Measurements from ENCODE around the gene THADA.

The THADA gene

DNA sequence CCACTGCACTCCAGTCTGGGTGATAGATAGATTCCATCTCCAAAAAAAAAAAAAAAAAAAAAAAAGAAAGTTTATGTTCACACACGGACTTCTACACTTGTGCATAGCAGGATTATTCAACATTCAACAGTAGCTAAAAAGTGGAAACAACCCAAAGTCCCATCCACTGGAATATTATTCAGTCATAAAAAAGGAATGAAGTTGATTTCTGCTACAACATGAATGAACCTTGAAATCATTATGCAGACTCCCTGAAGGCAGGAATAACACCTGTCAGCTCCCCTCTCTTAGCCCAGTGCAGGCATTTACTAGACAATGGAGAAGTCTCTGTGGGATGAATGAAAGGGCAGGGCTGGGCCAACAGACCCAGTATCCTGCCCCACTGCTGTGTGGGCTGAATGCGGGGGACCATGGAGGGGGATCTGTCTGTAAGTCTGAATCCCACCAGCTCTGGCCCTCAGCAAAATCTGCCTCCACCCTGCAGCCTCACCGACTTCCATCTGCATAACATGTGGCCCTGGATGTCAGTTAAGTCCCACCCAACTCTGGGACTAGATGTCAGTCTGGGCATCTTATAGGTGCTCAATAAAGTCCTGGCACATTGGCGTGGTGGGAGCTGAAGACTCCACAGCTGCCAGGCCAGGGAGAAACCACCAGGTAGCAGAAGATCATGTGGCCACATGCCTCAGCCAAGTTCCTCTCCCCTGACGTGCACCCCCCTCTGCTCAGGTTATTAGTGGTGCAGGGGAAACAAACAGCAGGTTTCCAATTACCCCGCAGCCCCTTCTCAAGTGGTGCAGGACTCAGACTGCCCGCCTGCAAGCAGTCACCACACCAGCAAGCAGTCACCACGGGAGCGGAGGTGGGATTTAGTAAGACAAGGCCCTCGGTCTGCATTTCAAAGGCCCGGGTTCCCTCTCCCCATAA lies 378.3 kb downstream of the THADA start:
- TF ChIP-seq, protein P1, sequence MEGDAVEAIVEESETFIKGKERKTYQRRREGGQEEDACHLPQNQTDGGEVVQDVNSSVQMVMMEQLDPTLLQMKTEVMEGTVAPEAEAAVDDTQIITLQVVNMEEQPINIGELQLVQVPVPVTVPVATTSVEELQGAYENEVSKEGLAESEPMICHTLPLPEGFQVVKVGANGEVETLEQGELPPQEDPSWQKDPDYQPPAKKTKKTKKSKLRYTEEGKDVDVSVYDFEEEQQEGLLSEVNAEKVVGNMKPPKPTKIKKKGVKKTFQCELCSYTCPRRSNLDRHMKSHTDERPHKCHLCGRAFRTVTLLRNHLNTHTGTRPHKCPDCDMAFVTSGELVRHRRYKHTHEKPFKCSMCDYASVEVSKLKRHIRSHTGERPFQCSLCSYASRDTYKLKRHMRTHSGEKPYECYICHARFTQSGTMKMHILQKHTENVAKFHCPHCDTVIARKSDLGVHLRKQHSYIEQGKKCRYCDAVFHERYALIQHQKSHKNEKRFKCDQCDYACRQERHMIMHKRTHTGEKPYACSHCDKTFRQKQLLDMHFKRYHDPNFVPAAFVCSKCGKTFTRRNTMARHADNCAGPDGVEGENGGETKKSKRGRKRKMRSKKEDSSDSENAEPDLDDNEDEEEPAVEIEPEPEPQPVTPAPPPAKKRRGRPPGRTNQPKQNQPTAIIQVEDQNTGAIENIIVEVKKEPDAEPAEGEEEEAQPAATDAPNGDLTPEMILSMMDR (IDR thresholded peaks at IDR 0.05), result no peak

DNA sequence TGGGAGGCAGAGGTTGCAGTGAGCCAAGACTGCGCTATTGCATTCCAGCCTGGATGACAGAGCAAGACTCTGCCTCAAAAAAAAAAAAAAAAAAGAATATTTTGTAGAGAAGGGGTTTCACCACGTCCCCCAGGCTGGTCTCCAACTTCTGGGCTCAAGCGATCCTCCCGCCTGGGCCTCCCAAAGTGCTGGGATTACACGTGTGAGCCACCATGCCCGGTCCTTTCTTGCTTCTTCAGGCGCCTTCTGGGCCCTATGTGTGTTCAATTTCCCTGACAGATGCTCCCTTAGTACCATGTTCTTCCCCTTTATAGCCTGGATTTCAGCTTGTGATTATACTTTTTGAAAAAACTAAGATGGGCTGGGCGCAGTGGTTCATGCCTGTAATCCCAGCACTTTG lies 379.2 kb downstream of the THADA start:
- H3K27ac Mint-ChIP-seq, result no peak overlapping the region
- H3K9me3 Mint-ChIP-seq, result no peaks in the 10 kb centered on the region

More for the DNA sequence above, 378.3 kb downstream of the THADA start:
- no peaks in the 10 kb centered on the region for H3K27me3 Mint-ChIP-seq (ENCODE audit: low read depth, poor library complexity)
- peak overlapping the region; percentile 96 for H3K27ac Mint-ChIP-seq
- H3K4me1 Mint-ChIP-seq, result peaks cover 66% of the 10 kb centered on the region
- H3K36me3 Mint-ChIP-seq (ENCODE audit: low read depth), result no peaks in the 10 kb centered on the region
- DNase-seq, result peak; percentile 61
- no peaks in the 10 kb centered on the region for H3K9me3 Mint-ChIP-seq
- H3K4me3 Mint-ChIP-seq, result peak overlapping the region; percentile 66

DNA sequence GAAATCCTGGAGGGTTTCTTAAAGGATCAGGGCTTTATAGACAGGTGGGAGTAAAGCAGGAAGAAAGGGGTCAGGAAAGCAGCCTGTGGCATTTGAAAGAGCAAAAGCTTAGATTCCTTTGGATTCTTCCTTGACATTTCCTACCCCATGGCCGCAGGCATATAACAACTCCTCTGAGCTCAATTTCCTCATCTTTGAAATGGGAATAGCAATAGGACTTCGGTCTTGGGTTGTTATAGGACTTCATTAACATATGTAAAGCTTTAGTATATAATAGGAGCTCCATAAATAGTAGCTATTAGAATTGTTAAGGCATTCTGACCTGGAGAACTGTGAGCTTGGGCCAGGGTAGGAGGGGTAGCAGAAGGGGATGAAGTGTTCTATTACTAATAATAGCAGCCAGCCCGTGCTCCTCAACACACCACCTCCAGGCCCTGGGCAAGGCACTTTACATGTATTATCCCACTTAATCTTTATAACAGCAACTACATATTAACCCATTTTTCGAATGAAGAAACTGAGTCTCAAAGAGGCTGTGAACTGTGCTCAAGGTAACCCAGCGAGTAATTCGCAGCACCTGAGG lies 380.1 kb downstream of the THADA start:
- TF ChIP-seq, protein P1 (IDR thresholded peaks at IDR 0.05), result no peak
- Mint-ChIP-seq H3K4me3 (no peak overlapping the region), H3K9me3 (no peaks in the 10 kb centered on the region), H3K36me3 (ENCODE audit: low read depth) (no peaks in the 10 kb centered on the region), H3K27me3 (ENCODE audit: low read depth, poor library complexity) (no peaks in the 10 kb centered on the region), H3K4me1 (peaks cover 54% of the 10 kb centered on the region), H3K27ac (peak overlapping the region; percentile 97)
- DNase-seq, result no peak

More for the DNA sequence above, 379.2 kb downstream of the THADA start:
- Mint-ChIP-seq H3K36me3 (ENCODE audit: low read depth) (no peaks in the 10 kb centered on the region), H3K27me3 (ENCODE audit: low read depth, poor library complexity) (no peaks in the 10 kb centered on the region), H3K4me1 (peaks cover 60% of the 10 kb centered on the region), H3K4me3 (no peak overlapping the region)
- DNase-seq, result no peak
- TF ChIP-seq, protein P1 (IDR thresholded peaks at IDR 0.05), result no peak

DNA sequence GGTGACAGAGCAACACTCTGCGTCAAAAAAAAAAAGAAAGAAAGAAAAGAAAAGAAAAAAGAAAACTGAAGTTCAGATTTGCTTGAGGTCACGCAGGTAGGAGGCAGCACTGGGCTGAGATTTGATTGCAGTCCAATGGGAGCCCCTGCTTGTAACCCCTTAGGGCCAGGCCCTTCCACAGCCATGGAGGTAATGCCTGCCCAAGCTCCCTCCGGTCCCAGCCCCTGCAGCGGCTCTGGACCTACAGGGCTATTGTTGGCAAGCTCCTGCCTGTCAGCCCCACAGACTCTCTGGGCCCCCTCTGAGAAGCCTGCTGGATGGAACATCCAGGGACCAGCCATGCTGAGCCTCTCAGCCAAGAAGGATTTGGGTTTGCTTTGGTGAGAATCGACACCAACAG lies 381.6 kb downstream of the THADA start:
- Mint-ChIP-seq H3K4me1 (peaks cover 50% of the 10 kb centered on the region), H3K4me3 (no peak overlapping the region), H3K9me3 (no peaks in the 10 kb centered on the region), H3K27me3 (ENCODE audit: low read depth, poor library complexity) (no peaks in the 10 kb centered on the region), H3K27ac (no peak overlapping the region), H3K36me3 (ENCODE audit: low read depth) (no peaks in the 10 kb centered on the region)
- TF ChIP-seq, protein P1 (IDR thresholded peaks at IDR 0.05), result no peak
- no peak for DNase-seq

DNA sequence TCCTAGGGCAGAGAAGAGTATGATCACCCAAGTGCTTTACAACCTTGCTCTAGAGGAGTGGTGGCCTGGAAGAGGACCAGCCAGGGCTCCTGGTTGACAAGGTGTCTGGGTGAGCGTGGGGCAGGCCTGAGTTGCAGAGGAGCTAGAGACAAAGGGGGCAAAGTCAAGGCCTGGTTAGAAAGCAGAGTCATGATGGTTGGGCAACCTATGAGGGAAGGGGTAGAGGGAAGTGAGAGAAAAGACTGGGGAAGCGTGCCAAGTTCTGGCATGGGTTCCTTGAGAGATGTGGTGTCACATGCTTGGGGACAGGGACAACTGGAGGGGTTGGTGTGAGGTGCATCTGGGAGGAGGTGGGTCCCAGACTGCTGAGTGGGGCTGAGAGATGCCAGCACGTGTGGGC lies 382.9 kb downstream of the THADA start:
- Mint-ChIP-seq H3K4me1 (peaks cover 37% of the 10 kb centered on the region), H3K9me3 (no peaks in the 10 kb centered on the region), H3K36me3 (ENCODE audit: low read depth) (no peaks in the 10 kb centered on the region), H3K27me3 (ENCODE audit: low read depth, poor library complexity) (peaks cover 2% of the 10 kb centered on the region), H3K27ac (peak overlapping the region; percentile 61), H3K4me3 (no peak overlapping the region)
- no peak for DNase-seq
- TF ChIP-seq, protein P1 (IDR thresholded peaks at IDR 0.05), result no peak
